Peyer's patch (tissue), 4 donors: ENCODE measurements around the gene OPCML. TPM values are rescaled to one million over a fixed set of nuclear protein-coding genes. Genes with fewer than 3 reads are reported as not detected.

Experiments
- DNase-seq, 3 donors: peaks; one replicate each; pipeline ENCODE4 v3.0.0-alpha.2; 2017 to 2019
- H3K27ac ChIP-seq, 4 donors: fragments of 200-600 bp; sonication (generic); one replicate each; pipeline ENCODE4 v1.5.1; 2016 to 2019
- H3K27me3 ChIP-seq, 2 donors: fragments of 200-600 bp; sonication (generic); one replicate each; pipeline ENCODE4 v1.5.1; 2019
- H3K36me3 ChIP-seq, 3 donors: fragments of 200-600 bp; sonication (generic); one replicate each; pipeline ENCODE4 v1.5.1; 2016 to 2019
- H3K4me1 ChIP-seq, 4 donors: fragments of 200-600 bp; sonication (generic); one replicate each; pipeline ENCODE4 v1.5.1; 2016 to 2019
- H3K4me3 ChIP-seq, 4 donors: fragments of 200-600 bp; sonication (generic); 1 replicate in 3 of 4; 2 replicates in 1 of 4; pipeline ENCODE4 v1.5.1; 2016 to 2019; ENCODE audit warnings: mild to moderate bottlenecking in 1 of 4
- H3K9me3 ChIP-seq, 4 donors: fragments of 200-600 bp; sonication (generic); one replicate each; pipeline ENCODE4 v1.5.1; 2016 to 2019; ENCODE audit warnings: mild to moderate bottlenecking in 1 of 4
- POLR2A ChIP-seq, 2 donors: fragments of 450-650 bp; IDR thresholded peaks; one replicate each; pipeline ENCODE4 v1.5.1; 2017; ENCODE audit warnings: antibody characterized with exemption in 2 of 2, mild to moderate bottlenecking in 2 of 2, moderate library complexity in 2 of 2
- total RNA-seq, 4 donors: library from RNA; depleted of rRNA; stranded (reverse); fragments of >200 nt; gene quantifications; one replicate each; pipeline ENCODE4 v1.1.0, GENCODE V29; 2016
- TF ChIP-seq, protein P1 (sequence below), 6 experiments: fragments of 450-650 bp in 4 of 6; fragments of 200-600 bp in 2 of 6; sonication (generic) in 1 of 6; IDR thresholded peaks; one replicate each; pipeline ENCODE4 v1.5.1; 2017 to 2019; ENCODE audit warnings: antibody characterized with exemption in 6 of 6, mild to moderate bottlenecking in 3 of 6, moderate library complexity in 1 of 6

Gene OPCML
- total RNA-seq, 4 donors from 2014 or later: not detected

DNA sequence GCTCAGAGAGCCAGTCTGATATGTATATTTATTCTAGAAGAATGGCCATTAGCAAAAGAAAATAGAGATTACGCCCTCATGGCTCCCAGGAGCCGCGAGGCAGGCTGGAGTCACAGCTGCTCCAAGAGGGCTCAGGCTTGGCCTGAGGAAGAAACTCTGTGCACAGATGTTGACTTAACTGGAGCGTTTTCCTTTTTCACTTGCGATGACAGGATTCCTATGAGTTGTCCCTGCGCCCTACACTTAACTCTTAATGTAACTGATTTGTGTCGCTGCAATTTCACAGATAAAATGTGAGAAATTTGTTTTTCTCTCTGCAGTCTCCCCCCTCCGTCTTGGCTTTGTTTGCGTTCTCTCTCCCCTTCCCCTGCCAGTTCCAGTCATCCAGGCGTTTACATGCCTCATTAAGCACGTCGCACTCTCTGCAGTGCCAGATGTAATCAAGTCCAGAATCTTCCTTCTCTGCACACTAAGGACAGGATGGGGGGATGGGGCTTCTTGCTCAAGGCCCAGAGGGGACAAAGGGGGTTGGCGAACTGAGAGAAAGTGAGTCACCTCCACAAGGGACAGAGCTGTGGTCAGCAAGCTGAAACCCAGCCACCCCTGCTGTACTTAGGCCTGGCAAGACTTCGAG, 1101.8 kb downstream of the OPCML start:
- no peaks in the 10 kb centered on the region for H3K4me1 ChIP-seq
- H3K36me3 ChIP-seq: no peaks in the 10 kb centered on the region
- TF ChIP-seq POLR2A (IDR thresholded peaks at IDR 0.05): no peak
- TF ChIP-seq, protein P1, sequence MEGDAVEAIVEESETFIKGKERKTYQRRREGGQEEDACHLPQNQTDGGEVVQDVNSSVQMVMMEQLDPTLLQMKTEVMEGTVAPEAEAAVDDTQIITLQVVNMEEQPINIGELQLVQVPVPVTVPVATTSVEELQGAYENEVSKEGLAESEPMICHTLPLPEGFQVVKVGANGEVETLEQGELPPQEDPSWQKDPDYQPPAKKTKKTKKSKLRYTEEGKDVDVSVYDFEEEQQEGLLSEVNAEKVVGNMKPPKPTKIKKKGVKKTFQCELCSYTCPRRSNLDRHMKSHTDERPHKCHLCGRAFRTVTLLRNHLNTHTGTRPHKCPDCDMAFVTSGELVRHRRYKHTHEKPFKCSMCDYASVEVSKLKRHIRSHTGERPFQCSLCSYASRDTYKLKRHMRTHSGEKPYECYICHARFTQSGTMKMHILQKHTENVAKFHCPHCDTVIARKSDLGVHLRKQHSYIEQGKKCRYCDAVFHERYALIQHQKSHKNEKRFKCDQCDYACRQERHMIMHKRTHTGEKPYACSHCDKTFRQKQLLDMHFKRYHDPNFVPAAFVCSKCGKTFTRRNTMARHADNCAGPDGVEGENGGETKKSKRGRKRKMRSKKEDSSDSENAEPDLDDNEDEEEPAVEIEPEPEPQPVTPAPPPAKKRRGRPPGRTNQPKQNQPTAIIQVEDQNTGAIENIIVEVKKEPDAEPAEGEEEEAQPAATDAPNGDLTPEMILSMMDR (IDR thresholded peaks at IDR 0.05): no peak
- no peak for DNase-seq
- H3K27ac ChIP-seq: no peak overlapping the region
- H3K27me3 ChIP-seq: no peaks in the 10 kb centered on the region
- H3K9me3 ChIP-seq: no peaks in the 10 kb centered on the region
- H3K4me3 ChIP-seq: no peak overlapping the region

DNA sequence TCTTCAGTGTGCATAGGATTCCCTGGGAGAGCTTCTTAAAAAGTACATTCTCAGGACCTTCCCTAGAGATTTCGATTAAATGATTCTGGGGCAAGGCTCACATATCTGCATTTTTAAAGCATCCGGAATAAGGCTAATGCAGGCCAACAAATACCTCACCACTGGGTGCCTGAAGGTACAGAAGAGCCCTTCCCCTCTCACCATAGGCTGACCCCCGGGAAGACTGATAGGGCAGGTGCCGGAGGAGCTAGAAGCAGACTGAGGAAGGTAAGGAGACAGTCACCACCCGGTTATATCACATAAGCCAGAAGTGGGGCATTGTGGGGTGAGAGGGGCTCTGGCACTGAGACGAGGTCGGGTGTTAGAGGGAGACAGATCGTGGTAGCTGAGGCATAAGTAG, 1102.6 kb downstream of the OPCML start:
- no peaks in the 10 kb centered on the region for H3K36me3 ChIP-seq
- H3K4me3 ChIP-seq: no peak overlapping the region
- H3K27me3 ChIP-seq: no peaks in the 10 kb centered on the region
- no peaks in the 10 kb centered on the region for H3K9me3 ChIP-seq
- no peak for DNase-seq
- H3K27ac ChIP-seq: no peak overlapping the region
- TF ChIP-seq POLR2A (IDR thresholded peaks at IDR 0.05): no peak
- TF ChIP-seq, protein P1 (IDR thresholded peaks at IDR 0.05): no peak
- no peaks in the 10 kb centered on the region for H3K4me1 ChIP-seq

DNA sequence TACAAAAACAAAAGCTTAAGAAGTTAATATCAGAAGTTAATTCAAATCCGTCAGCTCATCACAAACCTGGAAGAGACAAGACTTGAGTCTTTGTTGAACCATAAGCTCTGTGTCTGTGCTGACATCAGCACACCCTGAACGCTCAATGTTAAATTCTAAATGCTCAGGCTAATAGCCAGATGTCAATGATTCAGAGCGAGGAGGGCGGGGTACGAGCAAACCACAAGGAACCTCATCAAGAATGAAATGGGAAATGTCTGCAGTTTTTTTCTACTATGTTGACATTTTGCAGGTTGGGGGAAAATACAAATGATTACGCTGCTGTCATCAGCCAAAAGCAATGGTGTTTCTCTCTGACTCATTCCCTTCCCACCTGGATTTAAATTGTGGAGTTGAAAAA, 1104.7 kb downstream of the OPCML start:
- Histone ChIP-seq H3K36me3 (no peaks in the 10 kb centered on the region), H3K27ac (no peak overlapping the region), H3K4me1 (no peaks in the 10 kb centered on the region), H3K27me3 (no peaks in the 10 kb centered on the region), H3K9me3 (no peaks in the 10 kb centered on the region), H3K4me3 (no peak overlapping the region)
- no peak for DNase-seq
- TF ChIP-seq, protein P1 (IDR thresholded peaks at IDR 0.05): no peak
- no peak for TF ChIP-seq POLR2A (IDR thresholded peaks at IDR 0.05)

DNA sequence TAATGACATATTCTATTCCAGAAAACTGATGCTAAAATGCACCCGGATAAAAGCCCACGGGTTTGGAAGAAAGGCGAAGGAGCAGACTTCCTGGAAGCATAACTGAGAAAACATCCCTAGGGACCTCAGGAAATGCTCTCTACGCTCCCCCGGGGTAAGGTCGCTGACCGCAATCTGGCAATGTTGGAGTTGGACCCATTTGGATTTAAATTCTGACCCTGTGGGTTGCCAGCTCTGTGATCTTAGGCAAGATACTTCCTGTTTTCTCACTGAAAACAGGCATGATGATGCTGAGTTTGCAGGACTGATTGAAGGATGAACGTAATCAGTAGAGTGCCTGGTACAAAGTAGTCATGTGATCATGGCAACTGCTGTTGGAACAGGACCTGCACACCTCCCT, 1107.9 kb downstream of the OPCML start:
- Histone ChIP-seq H3K27me3 (no peaks in the 10 kb centered on the region), H3K4me1 (no peaks in the 10 kb centered on the region), H3K36me3 (no peaks in the 10 kb centered on the region), H3K27ac (no peak overlapping the region), H3K9me3 (no peaks in the 10 kb centered on the region), H3K4me3 (no peak overlapping the region)
- DNase-seq: no peak
- TF ChIP-seq, protein P1 (IDR thresholded peaks at IDR 0.05): no peak
- no peak for TF ChIP-seq POLR2A (IDR thresholded peaks at IDR 0.05)

DNA sequence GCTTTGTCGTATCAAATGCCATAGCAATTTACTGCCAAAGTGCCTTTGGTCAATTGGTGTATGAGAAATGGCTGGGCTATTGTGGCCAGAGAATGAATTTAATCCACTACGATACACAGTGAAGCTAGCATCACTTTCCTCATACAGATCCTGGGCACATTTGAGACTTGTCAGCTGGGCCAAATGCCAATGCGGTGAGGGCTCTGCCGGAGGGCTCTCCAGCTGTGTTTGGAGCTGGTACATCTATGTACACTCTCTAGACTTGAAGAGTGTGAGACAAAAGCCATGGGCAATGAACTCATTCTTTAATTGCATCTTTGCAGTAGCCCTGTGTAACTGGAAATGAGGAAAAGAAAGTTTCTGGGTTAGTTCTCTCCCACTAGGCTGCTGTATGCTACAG, 1109.0 kb downstream of the OPCML start:
- H3K4me3 ChIP-seq: no peak overlapping the region
- no peaks in the 10 kb centered on the region for H3K9me3 ChIP-seq
- H3K27me3 ChIP-seq: no peaks in the 10 kb centered on the region
- no peak for TF ChIP-seq POLR2A (IDR thresholded peaks at IDR 0.05)
- TF ChIP-seq, protein P1 (IDR thresholded peaks at IDR 0.05): no peak
- no peak overlapping the region for H3K27ac ChIP-seq
- no peaks in the 10 kb centered on the region for H3K36me3 ChIP-seq
- no peaks in the 10 kb centered on the region for H3K4me1 ChIP-seq
- DNase-seq: no peak

DNA sequence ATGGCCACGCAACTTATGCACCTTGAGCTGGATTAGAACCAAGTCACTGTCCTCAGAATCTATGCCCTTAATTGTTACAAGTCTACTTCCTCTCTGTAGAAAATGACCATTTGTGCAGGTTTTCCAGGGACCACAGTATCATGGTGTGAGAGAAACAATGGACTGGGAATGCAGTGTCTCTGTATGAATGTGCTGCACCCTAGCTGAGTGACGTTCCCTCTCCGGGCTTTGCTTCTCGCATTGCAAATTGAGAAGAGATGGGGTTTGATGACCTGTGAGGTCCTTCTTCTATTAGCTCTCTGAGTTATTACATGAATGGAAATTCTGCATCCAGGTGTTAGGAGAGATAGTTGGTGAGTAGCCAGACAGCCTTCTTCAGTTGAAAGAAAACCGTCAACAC, 1109.6 kb downstream of the OPCML start:
- Histone ChIP-seq H3K27ac (no peak overlapping the region), H3K36me3 (no peaks in the 10 kb centered on the region)
- no peak for TF ChIP-seq POLR2A (IDR thresholded peaks at IDR 0.05)
- TF ChIP-seq, protein P1 (IDR thresholded peaks at IDR 0.05): no peak

More for the DNA sequence above, 1109.6 kb downstream of the OPCML start:
- H3K4me1 ChIP-seq: no peaks in the 10 kb centered on the region
- DNase-seq: no peak
- no peaks in the 10 kb centered on the region for H3K9me3 ChIP-seq
- H3K27me3 ChIP-seq: no peaks in the 10 kb centered on the region
- H3K4me3 ChIP-seq: no peak overlapping the region
